LoVo (cell line): Measurements from ENCODE around the gene RTL10.

Experiments
- DNase-seq: peaks from one replicate; pipeline ENCODE4 v3.0.0-alpha.2; 2016; ENCODE audit warnings: low spot score

RTL10 gene

GRCh38 chr22:19875531-19876313, 21.0 kb upstream of the RTL10 start:
- peak; percentile 5 for DNase-seq

- no peak for DNase-seq
These were observed 20.4 kb upstream of the RTL10 start for GRCh38 chr22:19875061-19875530.

GRCh38 chr22:19874307-19875060, 19.8 kb upstream of the RTL10 start:
- no peak for DNase-seq

GRCh38 chr22:19873960-19874306, 19.3 kb upstream of the RTL10 start:
- DNase-seq, result no peak

GRCh38 chr22:19873138-19873959, 18.7 kb upstream of the RTL10 start:
- peak; percentile 42 for DNase-seq

GRCh38 chr22:19872779-19873137, 18.1 kb upstream of the RTL10 start:
- no peak for DNase-seq

- no peak for DNase-seq
These were observed 17.4 kb upstream of the RTL10 start for GRCh38 chr22:19871845-19872778.

- DNase-seq, result no peak
These were observed 16.6 kb upstream of the RTL10 start for GRCh38 chr22:19871023-19871844.

- no peak for DNase-seq
These were observed 15.7 kb upstream of the RTL10 start for GRCh38 chr22:19870153-19871022.

GRCh38 chr22:19869497-19870152, 15.0 kb upstream of the RTL10 start:
- DNase-seq, result no peak

GRCh38 chr22:19868773-19869471, 14.2 kb upstream of the RTL10 start:
- no peak for DNase-seq

GRCh38 chr22:19868333-19868732, 13.7 kb upstream of the RTL10 start:
- DNase-seq, result no peak

- no peak for DNase-seq
These were observed 12.9 kb upstream of the RTL10 start for GRCh38 chr22:19867617-19868016.

GRCh38 chr22:19866665-19867009, 12.0 kb upstream of the RTL10 start:
- DNase-seq, result no peak

GRCh38 chr22:19865141-19865829, 10.6 kb upstream of the RTL10 start:
- no peak for DNase-seq

- DNase-seq, result no peak
These were observed 9.9 kb upstream of the RTL10 start for GRCh38 chr22:19864538-19865106.

GRCh38 chr22:19863571-19863970, 8.9 kb upstream of the RTL10 start:
- no peak for DNase-seq
